HG03103 (cell line): ENCODE measurements around the gene SLC6A6.

Source experiments
- ATAC-seq: cut with Tn5 transposase; IDR thresholded peaks from one replicate; pipeline ENCODE4 v1.9.1; 2021; ENCODE audit warnings: low read depth; ENCODE audit not compliant: unreplicated experiment

Gene SLC6A6

DNA sequence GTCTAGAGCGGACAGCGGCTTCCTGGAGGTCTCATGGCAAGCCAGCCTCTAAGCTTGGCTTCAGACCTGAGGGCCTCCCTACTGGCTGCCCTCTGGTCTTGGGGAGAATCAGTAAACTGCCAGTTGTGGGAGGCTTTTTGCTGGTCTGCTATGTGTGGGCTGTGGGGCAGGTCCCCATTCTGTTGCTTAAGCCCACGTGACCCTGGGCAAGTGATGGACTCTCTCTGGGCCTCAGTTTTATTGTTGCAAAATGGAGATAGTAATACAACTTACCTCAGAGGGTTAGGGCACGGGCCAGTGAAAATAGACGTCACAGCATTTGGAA is 61.7 kb downstream of the SLC6A6 start:
- ATAC-seq, result no peak

DNA sequence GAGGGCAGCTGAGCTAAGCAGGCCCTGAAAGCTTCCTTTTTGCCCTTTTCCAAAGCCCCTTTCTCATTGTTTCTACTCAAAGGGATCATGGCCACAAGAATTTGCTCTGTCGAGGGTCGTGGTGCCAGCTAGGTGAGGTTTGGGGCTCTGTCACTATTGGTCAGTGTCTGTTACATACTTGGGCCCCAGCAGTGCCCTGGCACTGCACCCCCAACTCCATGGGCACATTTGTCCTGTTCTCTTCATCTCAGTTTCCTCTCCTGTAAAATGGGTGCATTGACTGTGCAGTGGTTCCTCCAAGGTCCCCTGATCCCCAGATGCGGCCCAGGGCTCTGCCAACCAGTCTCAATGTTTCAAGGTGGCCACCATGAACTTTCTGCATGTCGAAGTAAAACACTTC is 62.1 kb downstream of the SLC6A6 start:
- no peak for ATAC-seq

- ATAC-seq, result no peak
Observed at GRCh38 chr3:14465425-14465824, 63.0 kb downstream of the SLC6A6 start.

- ATAC-seq, result no peak
Observed at GRCh38 chr3:14466179-14466903, 63.9 kb downstream of the SLC6A6 start.

GRCh38 chr3:14467814-14468620 is 65.6 kb downstream of the SLC6A6 start:
- ATAC-seq, result no peak

DNA sequence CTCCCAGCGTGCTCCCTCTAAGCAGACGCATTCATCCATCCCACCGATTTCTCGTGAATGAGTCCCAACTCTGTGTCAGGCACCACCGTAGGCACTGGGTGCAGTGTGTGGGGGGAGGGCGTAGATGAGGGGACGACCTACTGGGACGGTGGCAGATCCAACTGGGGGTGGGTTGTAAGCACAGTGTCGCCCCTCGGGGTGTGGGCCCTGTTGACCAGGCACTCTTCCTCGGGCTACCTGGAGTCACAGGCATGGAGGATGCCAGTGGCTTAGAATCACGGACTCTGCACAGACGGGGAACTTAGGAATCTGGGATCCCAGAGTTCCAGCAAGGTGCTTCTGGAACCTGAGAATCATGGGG is 66.2 kb downstream of the SLC6A6 start:
- no peak for ATAC-seq

GRCh38 chr3:14470461-14470860 is 68.1 kb downstream of the SLC6A6 start:
- ATAC-seq, result no peak

- ATAC-seq, result no peak
Observed at GRCh38 chr3:14471016-14471415, 68.6 kb downstream of the SLC6A6 start.

DNA sequence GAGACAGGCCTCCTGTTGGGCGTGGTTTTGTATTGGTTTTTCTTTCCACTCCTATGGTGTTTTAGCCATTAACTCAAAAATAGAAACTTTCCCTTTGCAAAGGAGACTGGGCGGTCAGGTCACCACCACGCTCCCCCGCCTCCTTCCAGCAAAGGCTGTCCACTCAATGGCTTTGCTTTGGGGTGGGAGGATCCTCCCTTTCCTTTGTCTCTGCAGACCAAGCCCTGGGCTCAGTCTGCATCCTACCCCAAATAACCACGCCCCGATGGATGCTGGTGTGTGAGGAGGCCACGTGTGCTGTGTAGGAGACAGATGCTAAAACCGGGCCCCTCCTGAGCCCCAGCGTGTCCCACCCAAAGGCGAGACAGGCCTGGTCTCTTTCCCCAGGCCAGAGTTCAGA is 69.3 kb downstream of the SLC6A6 start:
- no peak for ATAC-seq

DNA sequence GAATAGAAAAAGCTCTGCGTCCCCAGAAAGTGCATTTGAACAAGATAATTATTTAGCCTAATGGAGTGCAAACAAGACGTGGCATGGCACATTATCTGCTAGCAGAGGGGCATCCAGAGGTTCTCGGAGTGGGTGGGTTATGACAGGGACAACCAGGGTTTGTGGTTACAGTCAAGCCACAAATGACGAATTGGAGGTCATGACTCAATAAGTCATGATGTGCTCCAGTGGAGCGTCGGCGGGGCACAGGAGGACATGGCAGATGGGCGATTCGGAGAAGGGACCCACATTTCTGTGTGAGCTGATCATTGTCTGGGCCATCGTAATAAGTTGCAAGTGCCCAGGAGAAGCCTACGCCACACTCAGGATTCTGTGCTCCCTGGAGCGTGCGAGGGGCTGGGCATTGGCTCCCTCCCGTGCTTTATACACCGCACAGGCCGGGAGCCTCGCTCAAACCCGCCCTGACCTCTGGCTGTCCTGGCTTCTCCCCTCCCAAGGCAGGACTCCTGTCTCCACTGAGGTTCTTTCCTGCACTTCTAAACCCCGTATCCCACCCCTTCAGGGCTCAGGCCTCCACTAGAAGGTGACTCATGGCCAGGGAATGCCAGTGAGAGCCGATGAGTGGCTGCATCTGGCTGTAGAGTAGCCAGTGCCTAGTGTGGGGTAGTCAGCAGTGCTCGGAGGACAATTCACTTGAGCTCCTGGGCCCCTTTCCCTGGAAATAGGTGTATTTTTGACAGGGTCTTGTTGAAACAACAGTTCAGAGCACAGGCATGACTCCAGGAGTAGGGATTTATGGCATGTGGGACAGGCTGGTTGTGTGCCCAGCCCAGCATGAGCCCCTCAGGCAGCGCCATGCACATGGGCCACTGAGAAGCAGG is 70.3 kb downstream of the SLC6A6 start:
- ATAC-seq, result no peak

DNA sequence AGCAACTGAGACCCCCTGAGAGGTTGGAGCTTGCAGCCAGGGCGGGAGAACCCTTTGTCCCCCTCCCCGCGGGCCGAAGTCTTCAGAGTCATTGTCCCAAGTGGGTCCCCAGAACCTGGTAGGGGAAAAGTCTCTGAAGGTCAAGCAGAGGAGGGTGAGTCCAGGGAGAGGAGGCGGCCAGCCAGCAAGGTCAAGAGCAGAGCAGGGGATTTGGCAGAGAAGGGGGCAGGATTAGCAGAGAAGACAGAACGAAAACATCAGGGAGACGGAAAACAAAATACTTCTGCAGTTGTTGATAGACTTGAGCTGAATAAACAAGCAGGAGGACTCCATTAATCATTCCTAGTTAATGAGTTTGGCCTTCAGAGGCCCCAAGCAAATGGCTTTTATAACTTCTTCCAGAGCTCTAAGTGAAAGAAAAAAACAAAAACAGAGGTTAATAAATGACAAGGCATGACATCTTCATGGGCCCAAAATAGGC is 71.0 kb downstream of the SLC6A6 start:
- no peak for ATAC-seq

DNA sequence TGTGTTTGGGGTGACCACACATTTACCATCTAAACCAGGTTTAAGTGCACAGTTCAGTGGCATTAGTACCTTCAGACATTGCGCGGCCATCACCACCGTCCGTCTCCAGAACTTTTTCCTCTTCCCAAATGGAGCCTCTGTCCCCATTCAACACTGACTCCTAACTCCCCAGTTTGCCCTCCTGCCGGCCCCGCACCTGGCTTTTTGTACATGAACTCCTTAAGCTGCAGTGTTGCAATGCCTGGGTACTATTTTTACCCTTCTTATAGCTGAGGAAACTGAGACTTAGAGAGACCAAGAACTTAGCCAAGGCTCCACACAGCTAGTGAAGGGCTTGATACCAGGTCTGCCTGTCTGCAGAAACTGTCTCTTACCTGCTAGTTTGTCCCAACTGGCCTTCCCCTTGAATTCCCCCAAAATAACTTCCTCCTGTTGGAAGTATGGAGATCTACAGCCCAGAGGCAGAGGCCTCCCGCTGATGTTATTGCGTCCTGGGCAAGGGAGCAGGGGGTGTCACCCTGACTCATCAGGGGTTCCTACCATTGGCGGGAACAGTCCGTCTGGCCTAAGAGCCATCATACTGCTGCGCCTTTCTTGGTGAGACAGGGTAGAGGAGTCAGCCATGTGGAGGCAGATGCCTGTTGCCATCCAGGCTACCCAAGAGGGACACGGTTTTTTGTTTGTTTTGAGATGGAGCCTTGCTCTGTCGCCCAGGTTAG is 72.1 kb downstream of the SLC6A6 start:
- ATAC-seq, result no peak

DNA sequence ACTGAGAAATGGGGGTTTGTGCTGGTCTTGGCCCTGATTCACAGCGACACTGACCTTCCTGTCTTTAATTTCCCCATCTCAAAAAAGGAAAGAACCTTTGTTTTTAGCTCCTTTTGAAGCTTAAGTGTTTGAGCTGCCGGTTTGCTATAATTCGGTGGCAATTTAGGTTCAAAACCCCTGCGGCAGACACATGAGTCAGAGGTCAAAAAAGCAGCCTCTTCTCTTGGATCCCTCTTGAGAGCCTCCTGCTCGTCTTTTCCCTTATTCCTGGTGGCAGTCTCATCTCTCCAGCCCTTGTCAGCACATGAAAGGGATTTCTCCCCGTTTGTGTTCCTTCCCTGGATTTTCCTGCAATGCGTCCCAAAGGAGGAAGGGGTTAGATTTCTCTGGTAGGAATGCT is 73.2 kb downstream of the SLC6A6 start:
- ATAC-seq, result no peak

- ATAC-seq, result no peak
Observed at GRCh38 chr3:14476583-14477265, 74.3 kb downstream of the SLC6A6 start.

GRCh38 chr3:14477311-14477935 is 75.0 kb downstream of the SLC6A6 start:
- ATAC-seq, result no peak

GRCh38 chr3:14478956-14479550 is 76.6 kb downstream of the SLC6A6 start:
- no peak for ATAC-seq

- ATAC-seq, result no peak
Observed at GRCh38 chr3:14479591-14479990, 77.2 kb downstream of the SLC6A6 start.

DNA sequence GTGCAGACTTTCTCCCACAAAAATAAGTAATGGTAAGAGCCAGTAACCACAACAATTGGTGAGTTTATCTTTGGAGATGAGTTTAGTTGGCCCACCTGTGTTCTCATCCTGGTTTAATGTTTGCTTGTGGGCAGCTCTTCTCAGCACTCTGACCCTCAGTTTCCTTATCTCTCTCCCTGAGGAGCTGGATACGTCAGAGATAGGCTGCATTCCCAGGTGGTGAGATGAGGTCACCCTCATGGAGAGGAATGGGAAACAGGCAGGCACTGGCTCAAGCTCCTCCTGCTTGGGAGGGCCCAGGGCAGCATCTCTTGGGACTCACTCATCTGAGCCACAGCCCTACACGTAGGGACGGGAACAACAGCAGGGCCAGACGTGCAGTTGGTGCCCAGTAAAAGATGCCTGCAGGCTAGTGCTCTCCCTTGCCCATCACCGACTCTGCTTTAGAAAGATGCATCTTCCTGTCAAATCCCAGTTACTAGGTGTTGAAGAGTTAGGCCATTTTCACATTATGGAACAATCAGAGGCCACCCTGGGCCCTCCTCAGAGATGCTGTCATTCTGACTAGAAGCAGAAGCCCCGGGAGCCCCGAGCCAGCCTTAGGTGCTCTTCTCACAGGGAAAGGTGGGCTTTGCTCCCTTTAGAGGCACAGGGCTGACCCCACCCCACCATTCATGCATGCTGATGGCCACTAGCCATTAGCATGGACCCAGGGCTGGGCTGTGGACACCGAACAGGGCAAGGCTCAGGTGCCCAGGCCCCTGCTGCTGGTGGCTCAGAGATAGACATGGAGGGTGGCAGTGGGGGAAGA is 78.0 kb downstream of the SLC6A6 start:
- ATAC-seq, result no peak
